Left lobe of liver (tissue), 2 donors: ENCODE data around the gene ACOT7. TPM values are rescaled to one million over a fixed set of nuclear protein-coding genes. Genes with fewer than 3 reads are reported as not detected.
A peak's percentile ranks its signal among the peaks of the same experiment; 100 is the strongest.
"Not testable (repeated sequence)": the region's sequence is repeated elsewhere in the genome, so short reads cannot be mapped to it uniquely, and the experiment has no call there.

Experiments
- ATAC-seq: fragments of 200-7000 bp; cut with Tn5 transposase; one replicate; pipeline ENCODE4 v1.9.1; 2020; ENCODE audit warnings: mild to moderate bottlenecking, moderate library complexity
- DNase-seq: peaks from one replicate; pipeline ENCODE4 v3.0.0-alpha.2; 2020; ENCODE audit warnings: low spot score
- total RNA-seq: library from RNA; stranded (reverse); gene quantifications from one replicate; pipeline ENCODE4 v1.2.1, GENCODE V29; 2021
- donor health status: DM: no; HTN: no; CAD: no; lungs with moderate emphysema.
- donor health status: DM: no; HTN: yes; CAD: no.

Gene ACOT7
- total RNA-seq, 1 donor from 2014 or later, result 13.2 TPM

DNA sequence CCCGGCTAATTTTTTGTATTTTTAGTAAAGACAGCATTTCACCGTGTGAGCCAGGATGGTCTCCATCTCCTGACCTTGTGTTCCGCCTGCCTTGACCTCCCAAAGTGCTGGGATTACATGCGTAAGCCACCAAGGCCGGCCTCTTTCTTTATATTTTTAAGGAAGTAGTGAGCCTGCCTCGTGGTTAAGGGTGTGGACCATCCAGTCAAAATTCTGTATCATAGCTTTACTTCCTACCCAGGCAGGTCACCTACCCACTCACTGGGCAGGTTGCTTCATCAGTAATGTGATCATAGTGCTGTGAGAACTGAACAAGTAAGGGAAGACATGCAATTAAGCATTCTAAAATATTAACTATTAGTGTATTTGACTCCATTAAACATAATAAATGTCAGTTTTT, 8.1 kb upstream of the ACOT7 start:
- no peak for DNase-seq
- ATAC-seq, result no peak

DNA sequence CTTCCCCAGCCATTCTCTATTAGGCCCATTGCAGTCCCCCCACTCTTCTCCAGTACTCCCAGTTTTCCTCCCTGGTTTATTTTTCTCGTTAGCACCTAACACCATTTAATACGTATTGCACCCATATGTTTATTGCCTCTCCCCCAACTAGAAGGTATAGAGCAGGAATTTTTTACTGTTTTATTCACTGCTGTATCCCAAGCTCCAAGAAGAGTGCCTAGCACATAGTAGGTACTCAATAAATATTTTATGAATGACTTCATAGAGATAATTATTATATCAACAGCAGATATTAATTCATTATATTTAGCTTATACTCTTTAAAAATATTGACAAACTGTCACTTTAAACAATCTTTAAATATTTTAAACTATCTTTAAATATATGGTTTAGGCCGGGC, 5.7 kb upstream of the ACOT7 start:
- ATAC-seq, result no peak
- no peak for DNase-seq

DNA sequence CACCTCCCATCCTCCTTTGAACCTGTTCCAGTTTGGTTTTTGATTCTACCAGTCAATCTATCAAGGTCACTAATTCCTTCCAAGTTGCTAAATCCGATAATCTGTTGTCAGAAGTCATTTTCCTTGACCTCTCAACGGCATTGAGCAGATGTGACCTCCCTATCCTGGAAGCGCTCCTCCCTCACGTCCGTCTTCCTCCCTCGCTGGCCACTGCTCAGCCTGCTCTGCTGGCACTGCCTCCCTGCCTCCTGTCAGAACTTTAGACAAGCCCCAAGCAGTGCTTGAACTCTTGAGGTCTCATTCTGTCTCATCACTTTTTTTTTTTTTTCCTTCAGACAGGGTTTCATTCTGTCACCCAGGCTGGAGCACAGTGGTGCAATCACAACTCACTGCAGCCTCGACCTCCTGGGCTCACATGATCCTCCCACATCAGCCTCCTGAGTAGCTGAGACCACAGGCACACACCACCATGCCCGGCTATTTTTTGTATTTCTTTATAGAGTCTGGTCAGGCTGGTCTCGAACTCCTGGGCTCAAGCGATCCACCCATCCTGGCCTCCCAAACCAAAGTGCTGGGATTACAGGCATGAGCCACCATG, 4.4 kb upstream of the ACOT7 start:
- ATAC-seq, result no peak
- DNase-seq, result no peak

DNA sequence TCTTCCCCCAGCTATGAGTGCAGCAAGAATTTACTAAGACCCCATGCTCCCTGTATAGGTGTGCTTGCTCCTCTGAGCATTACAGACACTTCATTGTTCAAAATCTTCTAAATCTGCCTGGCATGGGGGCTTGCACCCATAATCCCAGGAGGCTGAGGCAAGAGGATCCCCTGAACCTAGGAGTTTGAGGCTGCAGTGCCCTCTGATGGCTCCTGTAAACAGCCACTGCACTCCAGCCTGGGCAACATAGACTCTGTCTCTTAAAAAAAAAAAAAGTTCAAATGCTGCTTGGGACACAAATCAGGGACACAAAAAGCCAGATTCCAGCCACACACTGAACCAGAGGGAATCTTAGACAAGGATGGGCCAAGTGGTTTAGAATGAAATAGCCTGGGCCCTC, 3.4 kb upstream of the ACOT7 start:
- ATAC-seq (no peak), DNase-seq (no peak)

DNA sequence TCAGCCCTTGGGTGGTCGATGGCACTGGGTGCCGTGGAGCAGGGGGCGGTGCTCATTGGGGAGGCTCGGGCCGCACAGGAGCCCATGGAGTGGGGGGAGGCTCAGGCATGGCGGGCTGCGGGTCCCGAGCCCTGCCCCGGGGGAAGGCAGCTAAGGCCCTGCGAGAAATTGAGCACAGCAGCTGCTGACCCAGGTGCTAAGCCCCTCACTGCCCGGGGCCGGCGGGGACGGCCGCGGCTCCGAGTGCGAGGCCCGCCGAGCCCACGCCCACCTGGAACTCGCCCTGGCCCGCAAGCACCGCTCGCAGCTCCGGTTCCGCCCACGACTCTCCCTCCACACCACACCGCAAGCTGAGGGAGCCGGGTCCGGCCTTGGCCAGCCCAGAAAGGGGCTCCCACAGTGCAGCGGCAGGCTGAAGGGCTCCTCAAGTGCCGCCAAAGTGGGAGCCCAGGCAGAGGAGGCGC, 2.2 kb upstream of the ACOT7 start:
- not testable (repeated sequence) for DNase-seq, ATAC-seq

- not testable (repeated sequence) for ATAC-seq, DNase-seq
Observed at GRCh38 chr1:6395130-6395529, 1.6 kb upstream of the ACOT7 start.

DNA sequence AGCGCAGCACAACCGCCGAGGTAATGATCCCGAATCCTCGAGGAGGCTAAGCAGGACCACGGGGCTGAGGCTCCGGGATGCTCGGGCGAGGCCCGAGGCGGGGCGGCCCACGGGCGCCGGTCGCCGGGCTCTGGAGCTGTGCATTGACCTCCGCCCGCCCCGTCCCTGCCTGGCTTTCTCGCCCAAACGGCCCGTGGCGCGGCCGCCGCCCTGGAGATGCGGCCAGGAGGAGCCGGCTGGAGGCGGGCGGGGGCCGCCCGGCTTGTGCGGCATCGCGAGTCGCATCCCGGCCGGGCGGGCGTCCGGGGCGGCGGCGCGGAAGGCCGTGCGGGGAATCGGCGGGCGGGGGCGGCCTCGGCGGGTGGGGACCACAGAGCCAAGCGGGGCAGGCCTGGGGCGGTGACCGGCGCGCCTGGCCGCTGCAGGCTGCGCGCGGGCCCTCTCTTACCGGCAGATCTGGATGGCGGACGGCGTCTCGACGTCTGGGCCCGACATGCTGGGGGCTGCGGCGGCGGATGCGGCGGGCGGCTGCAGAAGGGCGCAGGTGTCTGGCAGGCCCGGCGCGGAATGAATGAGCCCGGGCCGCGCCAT, 663 bp downstream of the ACOT7 start:
- DNase-seq (no peak), ATAC-seq (no peak)

- no peak for DNase-seq
- no peak for ATAC-seq
Observed at GRCh38 chr1:6391951-6392808, 1.4 kb downstream of the ACOT7 start.

DNA sequence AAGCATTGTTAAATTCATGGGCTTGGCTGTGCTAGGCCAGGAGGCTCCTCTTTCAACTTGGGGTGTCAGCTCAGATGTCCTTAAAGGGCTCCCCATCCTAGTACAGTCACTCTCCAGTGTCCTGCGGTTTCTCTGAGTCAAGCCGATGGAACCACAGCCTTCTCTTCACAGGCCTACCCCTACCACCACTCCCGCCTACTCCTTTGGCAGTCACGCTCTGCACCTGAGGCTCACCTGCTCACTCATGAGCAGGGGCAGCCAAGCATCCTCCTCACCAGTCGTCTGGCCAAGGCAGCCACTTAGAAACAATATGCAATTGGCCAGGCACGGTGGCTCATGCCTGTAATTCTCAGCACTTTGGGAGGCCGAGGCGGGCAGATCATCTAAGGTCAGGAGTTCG, 3.6 kb downstream of the ACOT7 start:
- ATAC-seq (no peak), DNase-seq (no peak)

- DNase-seq, result no peak
- ATAC-seq, result no peak
Observed at GRCh38 chr1:6386371-6386949, 7.1 kb downstream of the ACOT7 start.

- DNase-seq, result no peak
- no peak for ATAC-seq
Observed at GRCh38 chr1:6385488-6386191, 7.9 kb downstream of the ACOT7 start.

- no peak for DNase-seq
- ATAC-seq, result peak; percentile 15
Observed at GRCh38 chr1:6384962-6385361, 8.6 kb downstream of the ACOT7 start.

- ATAC-seq (no peak), DNase-seq (no peak)
Observed at GRCh38 chr1:6384135-6384534, 9.4 kb downstream of the ACOT7 start.

DNA sequence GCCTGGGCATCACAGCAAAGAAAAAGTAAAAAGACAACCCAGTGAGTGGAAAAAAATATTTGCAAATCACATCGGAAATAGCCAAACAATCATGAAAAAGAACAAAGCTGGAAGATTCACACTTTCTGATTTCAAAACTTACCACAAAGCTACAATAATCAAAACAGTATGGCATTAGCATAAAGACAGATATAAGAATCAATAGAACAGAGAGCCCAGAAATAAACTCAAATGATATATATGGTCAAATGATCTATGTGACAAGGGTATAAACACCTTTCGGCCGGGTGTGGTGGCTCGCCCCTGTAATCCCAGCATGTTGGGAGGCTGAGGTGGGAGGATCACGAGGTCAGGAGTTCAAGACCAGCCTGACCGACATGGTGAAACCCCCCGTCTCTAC, 13.5 kb downstream of the ACOT7 start:
- DNase-seq (no peak), ATAC-seq (no peak)

- DNase-seq, result no peak
- no peak for ATAC-seq
Observed at GRCh38 chr1:6378096-6378746, 15.3 kb downstream of the ACOT7 start.

GRCh38 chr1:6373961-6374720, 19.4 kb downstream of the ACOT7 start:
- no peak for DNase-seq
- ATAC-seq, result peak; percentile 41

GRCh38 chr1:6372236-6372635, 21.3 kb downstream of the ACOT7 start:
- not testable (repeated sequence) for DNase-seq, ATAC-seq

DNA sequence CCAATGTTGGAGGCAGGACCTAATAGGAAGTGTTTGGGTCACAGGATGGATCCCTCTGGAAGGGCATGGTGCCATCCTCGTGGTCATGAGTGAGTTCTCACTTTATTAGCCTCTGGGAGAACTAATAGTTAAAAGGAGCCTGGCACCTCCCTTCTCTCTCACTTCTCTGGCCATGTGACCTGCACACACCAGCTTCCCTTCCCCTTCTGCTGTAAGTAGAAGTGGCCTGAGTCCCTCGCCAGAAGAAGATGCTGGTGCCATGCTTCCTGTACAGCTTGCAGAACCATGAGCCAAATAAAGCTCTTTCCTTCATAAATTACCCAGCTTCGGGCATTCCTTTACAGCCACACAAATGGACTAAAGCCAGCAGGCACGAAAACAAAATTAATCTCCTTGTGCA, 23.6 kb downstream of the ACOT7 start:
- no peak for DNase-seq
- no peak for ATAC-seq

DNA sequence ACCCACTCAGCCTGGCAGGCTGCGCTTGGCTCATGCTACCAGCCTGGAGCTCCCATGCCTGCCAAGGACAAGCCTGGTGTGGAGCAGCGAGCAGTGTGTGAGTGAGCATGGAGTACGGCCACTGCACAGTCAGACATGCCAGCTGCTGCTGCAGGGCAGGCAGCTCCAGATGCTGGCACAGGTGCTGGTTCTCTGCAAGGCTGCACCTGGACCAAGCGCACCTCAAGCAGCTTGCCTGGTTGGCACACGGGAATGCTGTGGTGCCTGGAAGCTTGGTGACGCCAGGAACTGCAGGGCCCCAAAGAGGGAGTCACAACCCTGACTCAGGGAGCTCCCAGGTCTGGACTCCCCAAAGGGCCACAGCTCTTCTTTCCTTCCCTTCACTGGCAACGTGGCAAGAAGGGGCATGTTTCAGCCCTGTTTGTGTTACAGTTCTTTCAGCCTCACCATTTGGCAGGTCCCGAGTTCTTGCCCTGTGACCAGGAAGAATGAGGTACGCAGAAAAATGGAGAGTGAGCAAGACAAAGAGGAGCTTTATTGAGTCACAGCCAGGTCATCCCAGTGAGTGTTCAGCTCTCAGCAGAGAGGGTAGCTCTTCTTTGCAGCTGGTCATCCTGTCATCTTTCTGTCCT, 26.1 kb downstream of the ACOT7 start:
- DNase-seq, result peak; percentile 68
- ATAC-seq, result peak; percentile 95
